HG03457 (cell line): ENCODE results near the gene CDC6.
"Not testable (repeated sequence)": the region's sequence is repeated elsewhere in the genome, so short reads cannot be mapped to it uniquely, and the experiment has no call there.

Experiments
- ATAC-seq: cut with Tn5 transposase; IDR thresholded peaks from one replicate; pipeline ENCODE4 v1.9.1; 2021; ENCODE audit warnings: moderate number of reproducible peaks; ENCODE audit not compliant: unreplicated experiment

CDC6 gene

GRCh38 chr17:40286473-40286872 is 1.2 kb upstream of the CDC6 start:
- ATAC-seq: no peak

DNA sequence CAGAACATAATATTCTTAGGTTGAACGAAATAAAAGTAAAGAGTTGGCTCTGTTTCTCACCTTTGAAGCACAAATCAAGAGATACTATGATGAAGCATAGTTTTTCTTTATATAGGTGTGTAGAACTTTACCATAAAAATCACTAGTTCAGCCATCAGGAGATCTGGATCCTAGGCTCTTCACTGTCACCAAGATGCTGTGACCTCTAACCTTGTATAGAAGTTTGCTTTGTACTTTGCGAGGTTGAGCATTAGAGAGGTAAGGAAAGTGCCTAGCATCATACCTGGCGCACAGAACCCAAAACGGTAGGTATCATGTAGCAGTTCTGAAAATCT is 553 bp upstream of the CDC6 start:
- ATAC-seq: no peak

GRCh38 chr17:40290629-40291280 is 3.1 kb downstream of the CDC6 start:
- no peak for ATAC-seq

- no peak for ATAC-seq
Measured at GRCh38 chr17:40291281-40291664, 3.6 kb downstream of the CDC6 start.

GRCh38 chr17:40293363-40293762 is 5.7 kb downstream of the CDC6 start:
- no peak for ATAC-seq

GRCh38 chr17:40295488-40296436 is 8.1 kb downstream of the CDC6 start:
- no peak for ATAC-seq

- no peak for ATAC-seq
Measured at GRCh38 chr17:40297511-40297910, 9.8 kb downstream of the CDC6 start.

DNA sequence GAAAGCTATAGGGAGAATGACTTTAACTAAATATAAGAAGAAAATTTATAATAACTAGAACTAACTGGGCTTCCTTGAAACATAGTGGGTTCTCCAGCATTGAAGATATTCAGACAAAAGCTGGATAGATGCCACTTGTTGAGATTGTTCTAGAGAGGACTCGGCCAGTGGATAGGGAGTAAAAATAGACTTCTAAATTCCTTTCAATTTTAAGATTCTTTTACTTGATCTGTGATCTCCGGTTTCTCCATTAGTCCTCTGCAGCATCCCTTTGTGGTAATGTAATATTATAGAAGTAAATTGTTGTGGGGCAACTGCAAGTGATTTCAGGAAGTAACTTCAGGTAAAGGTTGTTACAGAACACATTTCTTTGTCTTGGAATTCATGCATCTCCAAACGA is 11.0 kb downstream of the CDC6 start:
- ATAC-seq: no peak

- not testable (repeated sequence) for ATAC-seq
Measured at GRCh38 chr17:40299159-40299757, 11.6 kb downstream of the CDC6 start.

GRCh38 chr17:40301315-40301714 is 13.6 kb downstream of the CDC6 start:
- ATAC-seq: no peak

DNA sequence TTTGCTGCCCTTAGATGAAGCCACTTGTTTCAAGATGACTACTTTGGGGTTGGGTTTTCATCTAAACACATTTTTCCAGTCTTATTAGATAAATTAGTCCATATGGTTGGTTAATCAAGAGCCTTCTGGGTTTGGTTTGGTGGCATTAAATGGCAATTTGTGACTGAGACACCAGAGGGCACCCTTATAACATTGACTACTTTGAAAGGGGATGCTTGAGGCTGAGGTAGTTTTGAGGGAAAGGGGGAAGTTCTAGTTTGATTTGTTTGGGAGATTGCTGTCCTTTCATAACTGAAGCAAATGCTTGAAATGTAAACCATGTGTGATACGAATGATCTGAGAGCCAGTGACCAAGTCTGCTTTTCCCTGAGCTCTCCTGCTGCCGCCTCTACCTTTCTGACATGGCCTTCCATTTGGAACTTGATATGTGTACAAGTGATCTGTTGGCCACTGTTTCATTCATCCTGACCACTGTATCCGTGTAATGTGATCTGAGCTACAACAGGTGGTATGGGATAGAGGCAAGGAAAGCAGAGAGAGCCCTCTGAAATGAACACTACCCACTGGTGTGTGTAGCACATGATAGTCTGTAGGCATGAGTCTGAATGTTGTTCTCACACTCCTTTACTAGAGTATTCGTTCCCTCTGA is 15.5 kb downstream of the CDC6 start:
- ATAC-seq: no peak

- no peak for ATAC-seq
Measured at GRCh38 chr17:40303708-40304551, 16.3 kb downstream of the CDC6 start.

- not testable (repeated sequence) for ATAC-seq
Measured at GRCh38 chr17:40304552-40304863, 16.8 kb downstream of the CDC6 start.

GRCh38 chr17:40304866-40305265 is 17.2 kb downstream of the CDC6 start:
- not testable (repeated sequence) for ATAC-seq

DNA sequence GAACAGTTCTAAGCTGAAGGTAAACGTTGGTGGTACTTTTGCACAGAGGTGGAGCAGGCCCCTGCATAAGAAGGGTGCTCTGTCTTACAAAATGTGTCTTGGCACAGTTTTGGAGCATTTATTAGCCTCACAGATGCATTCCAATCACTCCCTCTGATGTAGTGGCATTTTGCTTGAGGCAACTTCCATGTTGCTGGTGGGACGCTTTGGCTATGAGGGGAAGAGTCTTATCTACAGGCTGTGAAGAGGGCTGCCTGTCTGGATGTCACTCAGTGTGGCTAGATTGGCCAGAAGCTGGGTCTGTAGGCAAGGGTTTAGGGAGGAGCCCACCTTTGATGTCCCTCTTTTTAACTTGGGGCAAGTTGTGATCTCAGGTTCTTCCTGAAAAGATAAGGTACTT is 18.7 kb downstream of the CDC6 start:
- no peak for ATAC-seq

DNA sequence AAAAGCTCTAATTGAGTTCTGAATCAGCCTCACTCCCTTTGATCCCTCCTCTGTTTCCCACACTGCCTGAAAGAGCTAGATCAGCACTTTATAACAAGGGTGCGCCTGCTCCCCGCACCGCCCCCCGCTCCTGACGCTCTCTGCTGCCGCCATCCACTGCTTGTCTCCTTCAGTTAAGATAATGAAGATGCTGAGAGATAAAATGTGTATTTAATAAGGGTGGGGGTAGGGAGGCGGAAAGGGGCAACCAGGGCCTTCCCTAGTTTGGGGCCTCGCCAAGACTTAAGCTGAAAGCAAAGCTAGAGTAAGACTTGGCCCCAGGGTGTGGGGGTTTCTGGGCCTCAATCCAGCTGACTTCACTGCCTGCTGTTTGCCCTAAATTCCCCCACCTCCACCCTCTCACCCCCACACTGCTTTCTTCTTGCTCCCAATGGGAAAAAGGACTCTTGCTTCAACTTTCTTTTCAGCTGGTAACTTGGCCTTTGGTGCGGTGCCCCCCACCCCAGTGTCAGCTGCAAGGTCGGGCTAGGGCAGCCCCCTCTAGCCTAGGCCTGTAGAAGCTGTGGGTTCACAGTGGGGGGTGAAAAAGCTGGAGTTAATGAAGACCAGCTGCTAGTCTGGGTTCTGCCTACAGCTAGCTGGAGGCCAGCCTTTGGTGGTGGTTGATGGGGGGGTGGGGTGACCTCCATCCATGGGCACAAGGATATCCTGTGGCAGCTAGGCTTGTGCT is 19.5 kb downstream of the CDC6 start:
- ATAC-seq: no peak

DNA sequence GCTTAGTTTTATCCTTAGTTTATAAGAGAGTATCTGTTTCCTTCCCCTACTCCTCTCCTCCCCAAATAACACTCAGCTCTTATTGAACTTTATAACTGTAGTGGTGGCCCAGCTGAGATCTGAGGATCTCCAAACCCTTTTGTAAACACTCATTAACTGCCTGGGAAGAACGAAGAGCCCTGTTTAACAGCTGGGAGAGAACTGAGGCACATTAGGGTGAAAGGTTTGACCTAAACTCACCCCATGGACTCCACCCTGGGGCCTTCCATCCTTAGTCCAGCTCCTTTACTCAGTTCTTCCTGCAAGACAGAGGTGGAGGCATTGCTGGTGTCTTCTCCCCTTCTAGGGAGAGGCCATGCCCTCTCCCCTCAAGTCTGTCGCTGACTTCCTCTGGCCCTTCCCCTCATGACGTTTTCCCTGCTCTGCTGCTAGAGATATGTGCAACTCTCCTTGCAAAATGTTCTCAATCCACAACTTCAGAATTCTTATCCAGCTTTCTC is 20.1 kb downstream of the CDC6 start:
- ATAC-seq: no peak

- no peak for ATAC-seq
Measured at GRCh38 chr17:40309031-40309948, 21.6 kb downstream of the CDC6 start, which contains the start of gene RARA. Gene RARA (plus strand): TSS chr17:40309180. CDS start chr17:40331219, 22,039 bp downstream.
